HFF-Myc (cell line): ENCODE results near the gene ADAM30.
"Not testable (repeated sequence)": the region's sequence is repeated elsewhere in the genome, so short reads cannot be mapped to it uniquely, and the experiment has no call there.

Source experiments
- DNase-seq: peaks from one replicate; pipeline ENCODE4 v3.0.0-alpha.2; 2011; ENCODE audit warnings: low read depth; ENCODE audit errors: extremely low read depth
- H3K4me3 ChIP-seq: replicated peaks from 2 replicates; pipeline ENCODE4 v1.5.1; 2011; ENCODE audit warnings: low read depth, mild to moderate bottlenecking, control low read depth, low read length
- TF ChIP-seq, protein P1 (sequence below): IDR thresholded peaks from 2 replicates; pipeline ENCODE4 v1.5.1; 2012; ENCODE audit warnings: mild to moderate bottlenecking, low read depth, low read length, control low read depth; ENCODE audit errors: missing control alignments

The ADAM30 gene

DNA sequence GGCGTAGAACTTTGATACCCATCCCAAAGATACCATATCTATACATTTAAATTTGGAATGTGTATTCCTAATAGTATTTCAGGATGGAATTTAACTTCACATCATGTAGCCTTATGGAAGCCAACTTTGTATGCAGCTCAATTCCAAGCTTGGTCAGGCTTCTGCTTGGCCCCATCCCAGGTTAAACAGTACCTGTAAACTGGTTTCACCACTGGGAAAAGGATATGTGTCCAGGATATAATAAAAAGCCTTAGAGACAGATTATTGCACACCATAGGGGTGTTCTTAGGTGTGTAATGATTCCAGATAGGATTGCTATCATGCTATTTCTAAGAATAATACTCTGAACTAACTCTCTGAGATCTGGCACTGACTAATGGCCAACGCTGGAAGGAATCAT lies 28.1 kb downstream of the ADAM30 start:
- DNase-seq: no peak
- TF ChIP-seq, protein P1, sequence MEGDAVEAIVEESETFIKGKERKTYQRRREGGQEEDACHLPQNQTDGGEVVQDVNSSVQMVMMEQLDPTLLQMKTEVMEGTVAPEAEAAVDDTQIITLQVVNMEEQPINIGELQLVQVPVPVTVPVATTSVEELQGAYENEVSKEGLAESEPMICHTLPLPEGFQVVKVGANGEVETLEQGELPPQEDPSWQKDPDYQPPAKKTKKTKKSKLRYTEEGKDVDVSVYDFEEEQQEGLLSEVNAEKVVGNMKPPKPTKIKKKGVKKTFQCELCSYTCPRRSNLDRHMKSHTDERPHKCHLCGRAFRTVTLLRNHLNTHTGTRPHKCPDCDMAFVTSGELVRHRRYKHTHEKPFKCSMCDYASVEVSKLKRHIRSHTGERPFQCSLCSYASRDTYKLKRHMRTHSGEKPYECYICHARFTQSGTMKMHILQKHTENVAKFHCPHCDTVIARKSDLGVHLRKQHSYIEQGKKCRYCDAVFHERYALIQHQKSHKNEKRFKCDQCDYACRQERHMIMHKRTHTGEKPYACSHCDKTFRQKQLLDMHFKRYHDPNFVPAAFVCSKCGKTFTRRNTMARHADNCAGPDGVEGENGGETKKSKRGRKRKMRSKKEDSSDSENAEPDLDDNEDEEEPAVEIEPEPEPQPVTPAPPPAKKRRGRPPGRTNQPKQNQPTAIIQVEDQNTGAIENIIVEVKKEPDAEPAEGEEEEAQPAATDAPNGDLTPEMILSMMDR: no peak

DNA sequence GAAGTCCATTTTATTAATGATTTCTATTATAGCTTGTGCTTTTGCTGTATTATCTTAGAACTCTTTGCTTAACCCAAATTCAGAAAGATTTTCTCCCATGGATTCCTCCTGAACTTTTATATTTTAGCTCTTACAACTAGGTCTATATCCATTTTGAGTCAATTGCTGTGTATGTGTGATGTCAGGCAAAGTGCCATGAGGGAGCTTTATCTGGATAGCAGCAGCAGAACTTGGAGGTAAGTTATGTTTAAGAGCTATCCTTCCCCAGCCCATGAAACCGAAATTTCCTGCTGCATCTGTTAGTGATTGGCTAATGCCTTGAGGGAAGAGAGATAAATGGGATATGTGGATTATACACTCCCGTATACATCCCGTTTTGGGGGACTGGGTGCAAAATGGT lies 29.9 kb downstream of the ADAM30 start:
- TF ChIP-seq, protein P1: no peak
- no peak for DNase-seq
- H3K4me3 ChIP-seq: no peak overlapping the region

More for the DNA sequence above, 28.1 kb downstream of the ADAM30 start:
- H3K4me3 ChIP-seq: no peak overlapping the region

DNA sequence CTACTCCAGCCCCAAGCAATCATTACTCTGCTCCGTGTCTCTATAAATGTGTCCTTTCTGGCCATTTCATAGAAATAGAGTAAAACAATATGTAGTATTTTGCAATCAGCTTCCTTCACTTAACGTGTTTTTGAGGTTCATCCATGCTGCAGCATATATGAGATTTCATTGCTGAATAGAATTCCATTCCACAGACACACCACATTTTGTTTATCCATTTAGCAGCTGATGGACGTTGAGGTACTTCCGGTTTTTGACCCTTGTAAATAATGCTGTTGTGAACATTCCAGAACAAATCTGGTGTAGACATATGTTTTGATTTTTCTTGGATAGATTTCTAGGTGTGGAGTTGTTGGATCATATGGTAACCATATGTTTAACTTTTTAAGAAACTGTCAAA lies 30.7 kb downstream of the ADAM30 start:
- DNase-seq: peak; percentile 89
- H3K4me3 ChIP-seq: no peak overlapping the region
- TF ChIP-seq, protein P1: no peak

DNA sequence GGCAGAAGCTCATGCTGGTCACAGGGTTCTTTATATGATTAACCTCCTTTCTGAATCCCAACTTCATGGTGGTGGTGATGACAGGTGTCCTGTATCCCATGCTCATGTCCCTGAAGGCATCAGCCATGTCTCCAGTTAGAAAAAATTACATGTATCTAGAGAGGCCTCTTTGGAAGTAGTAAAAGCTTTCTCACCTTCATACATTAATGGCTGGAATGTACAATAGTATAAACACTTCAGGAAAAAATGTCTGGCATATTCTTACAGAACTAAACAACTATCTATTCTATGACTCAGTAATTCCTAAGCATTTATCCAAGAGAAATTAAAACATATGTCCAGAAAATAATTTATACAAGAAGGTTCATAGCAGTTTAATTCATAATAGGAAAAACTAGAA lies 34.0 kb downstream of the ADAM30 start:
- no peak for DNase-seq
- TF ChIP-seq, protein P1: no peak
- no peak overlapping the region for H3K4me3 ChIP-seq

DNA sequence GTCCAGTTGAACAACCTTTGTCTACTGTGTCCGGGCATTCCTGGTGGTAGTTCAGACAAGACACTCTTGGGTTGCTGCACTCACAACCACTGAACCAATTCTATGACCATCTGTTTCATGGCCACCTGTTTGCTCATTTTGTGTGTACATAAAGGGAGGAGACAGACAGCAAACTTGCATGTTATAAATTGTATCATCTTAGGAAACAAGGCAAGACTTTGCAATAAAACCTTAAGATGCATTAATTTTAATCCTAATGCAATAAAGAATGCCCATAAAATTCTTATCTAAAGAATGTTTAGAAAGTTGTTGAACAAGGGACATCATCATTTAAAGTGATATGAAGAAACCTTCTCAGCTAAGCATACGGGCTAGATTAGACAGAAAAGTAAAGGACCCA lies 34.8 kb downstream of the ADAM30 start:
- no peak for DNase-seq
- TF ChIP-seq, protein P1: no peak

DNA sequence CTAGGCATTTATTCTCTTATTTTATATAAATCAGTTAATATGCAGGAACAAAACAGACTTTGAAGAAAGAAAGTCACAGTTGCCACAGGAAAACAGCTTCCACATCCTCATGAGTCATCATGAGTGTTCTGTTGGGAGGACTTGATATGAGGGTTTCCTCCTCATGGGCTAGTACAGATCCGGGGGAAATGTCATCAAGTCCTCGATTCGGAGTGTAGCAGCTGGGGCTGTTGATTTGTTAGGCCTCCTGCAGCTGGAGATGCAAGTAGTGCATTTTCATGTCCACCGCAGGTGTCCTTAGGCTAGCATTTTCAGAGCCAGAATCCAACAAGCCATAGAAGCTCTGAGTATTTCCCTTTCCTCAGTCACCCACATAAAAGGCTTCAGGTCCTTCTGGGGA lies 36.7 kb downstream of the ADAM30 start:
- peak; percentile 42 for DNase-seq
- TF ChIP-seq, protein P1: no peak
- H3K4me3 ChIP-seq: no peak overlapping the region

More for the DNA sequence above, 34.8 kb downstream of the ADAM30 start:
- no peak overlapping the region for H3K4me3 ChIP-seq

DNA sequence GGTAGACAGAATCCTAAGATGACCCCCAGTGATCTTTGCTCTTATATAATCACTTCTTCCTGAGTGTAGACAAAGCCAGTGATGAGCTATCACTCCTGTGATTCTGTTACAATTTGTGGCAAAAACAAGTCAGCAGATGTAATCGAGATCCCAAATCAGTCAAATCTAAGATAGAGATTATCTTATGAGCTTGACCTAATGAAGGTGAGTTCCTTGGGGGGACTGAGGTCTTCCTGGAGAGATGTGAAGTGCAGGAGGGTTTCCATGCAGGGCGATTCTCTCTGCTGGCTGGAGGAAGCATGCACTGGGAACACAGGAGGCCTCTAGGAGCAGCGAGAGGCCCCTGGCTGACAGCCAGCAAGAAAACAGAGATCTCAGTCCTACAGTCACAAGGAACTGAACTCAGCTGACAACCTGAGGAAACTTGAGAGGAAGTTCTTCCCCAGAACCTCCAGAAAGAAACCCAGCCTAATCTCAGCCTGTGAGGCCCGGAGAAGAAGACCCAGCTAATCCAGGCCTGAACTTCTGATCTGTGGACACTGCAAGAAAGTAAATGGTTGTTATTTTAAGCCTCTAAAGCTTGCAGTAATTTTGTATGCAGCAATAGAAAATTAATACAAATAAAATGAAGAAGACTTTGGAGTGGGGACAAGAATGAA lies 37.6 kb downstream of the ADAM30 start:
- not testable (repeated sequence) for H3K4me3 ChIP-seq, DNase-seq
